ENCODE results near the gene CEP63.

DNA sequence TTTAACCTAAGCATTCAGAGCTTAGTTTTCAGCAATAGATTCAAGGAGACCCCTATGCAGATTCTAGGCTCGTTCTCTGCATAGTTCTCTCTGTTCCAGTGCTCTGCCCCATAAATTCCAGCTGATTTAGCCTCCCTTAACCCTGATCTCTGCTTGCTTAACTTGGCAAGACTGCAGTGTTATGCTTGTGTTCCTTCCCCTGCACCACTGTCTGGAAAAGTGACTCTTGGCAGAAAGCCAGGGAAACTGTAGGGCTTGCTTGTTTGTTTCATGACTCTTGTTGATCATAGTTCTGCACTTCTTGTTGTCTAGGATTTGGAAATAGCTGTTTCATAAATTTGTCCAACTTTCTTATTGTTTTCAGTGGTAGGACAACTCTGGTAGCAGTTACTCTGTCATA is 40.2 kb upstream of the CEP63 start:
- TF ChIP-seq, protein P1, sequence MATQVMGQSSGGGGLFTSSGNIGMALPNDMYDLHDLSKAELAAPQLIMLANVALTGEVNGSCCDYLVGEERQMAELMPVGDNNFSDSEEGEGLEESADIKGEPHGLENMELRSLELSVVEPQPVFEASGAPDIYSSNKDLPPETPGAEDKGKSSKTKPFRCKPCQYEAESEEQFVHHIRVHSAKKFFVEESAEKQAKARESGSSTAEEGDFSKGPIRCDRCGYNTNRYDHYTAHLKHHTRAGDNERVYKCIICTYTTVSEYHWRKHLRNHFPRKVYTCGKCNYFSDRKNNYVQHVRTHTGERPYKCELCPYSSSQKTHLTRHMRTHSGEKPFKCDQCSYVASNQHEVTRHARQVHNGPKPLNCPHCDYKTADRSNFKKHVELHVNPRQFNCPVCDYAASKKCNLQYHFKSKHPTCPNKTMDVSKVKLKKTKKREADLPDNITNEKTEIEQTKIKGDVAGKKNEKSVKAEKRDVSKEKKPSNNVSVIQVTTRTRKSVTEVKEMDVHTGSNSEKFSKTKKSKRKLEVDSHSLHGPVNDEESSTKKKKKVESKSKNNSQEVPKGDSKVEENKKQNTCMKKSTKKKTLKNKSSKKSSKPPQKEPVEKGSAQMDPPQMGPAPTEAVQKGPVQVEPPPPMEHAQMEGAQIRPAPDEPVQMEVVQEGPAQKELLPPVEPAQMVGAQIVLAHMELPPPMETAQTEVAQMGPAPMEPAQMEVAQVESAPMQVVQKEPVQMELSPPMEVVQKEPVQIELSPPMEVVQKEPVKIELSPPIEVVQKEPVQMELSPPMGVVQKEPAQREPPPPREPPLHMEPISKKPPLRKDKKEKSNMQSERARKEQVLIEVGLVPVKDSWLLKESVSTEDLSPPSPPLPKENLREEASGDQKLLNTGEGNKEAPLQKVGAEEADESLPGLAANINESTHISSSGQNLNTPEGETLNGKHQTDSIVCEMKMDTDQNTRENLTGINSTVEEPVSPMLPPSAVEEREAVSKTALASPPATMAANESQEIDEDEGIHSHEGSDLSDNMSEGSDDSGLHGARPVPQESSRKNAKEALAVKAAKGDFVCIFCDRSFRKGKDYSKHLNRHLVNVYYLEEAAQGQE (IDR thresholded peaks at IDR 0.05; ENCODE audit: low read depth), result no peak
- TF ChIP-seq POLR2A (IDR thresholded peaks at IDR 0.05; ENCODE audit: borderline replicate concordance, extremely low read depth, insufficient read depth, insufficient read length) (no peak), POLR2AphosphoS5 (IDR thresholded peaks at IDR 0.05; ENCODE audit: low read depth, low read length) (no peak), FOSL1 (IDR thresholded peaks at IDR 0.05; ENCODE audit: low read depth) (no peak), EZH2 (IDR thresholded peaks at IDR 0.05) (no peak), SRF (IDR thresholded peaks at IDR 0.05; ENCODE audit: low read depth) (no peak), YY1 (IDR thresholded peaks at IDR 0.05; ENCODE audit: extremely low read depth, insufficient replicate concordance, low read depth, low read length) (no peak), EZH2phosphoT487 (IDR thresholded peaks at IDR 0.05; ENCODE audit: borderline replicate concordance) (no peak), SIN3A (IDR thresholded peaks at IDR 0.05; ENCODE audit: low read depth) (no peak), CEBPB (IDR thresholded peaks at IDR 0.05; ENCODE audit: low read depth) (no peak)
- TF ChIP-seq, protein P2, sequence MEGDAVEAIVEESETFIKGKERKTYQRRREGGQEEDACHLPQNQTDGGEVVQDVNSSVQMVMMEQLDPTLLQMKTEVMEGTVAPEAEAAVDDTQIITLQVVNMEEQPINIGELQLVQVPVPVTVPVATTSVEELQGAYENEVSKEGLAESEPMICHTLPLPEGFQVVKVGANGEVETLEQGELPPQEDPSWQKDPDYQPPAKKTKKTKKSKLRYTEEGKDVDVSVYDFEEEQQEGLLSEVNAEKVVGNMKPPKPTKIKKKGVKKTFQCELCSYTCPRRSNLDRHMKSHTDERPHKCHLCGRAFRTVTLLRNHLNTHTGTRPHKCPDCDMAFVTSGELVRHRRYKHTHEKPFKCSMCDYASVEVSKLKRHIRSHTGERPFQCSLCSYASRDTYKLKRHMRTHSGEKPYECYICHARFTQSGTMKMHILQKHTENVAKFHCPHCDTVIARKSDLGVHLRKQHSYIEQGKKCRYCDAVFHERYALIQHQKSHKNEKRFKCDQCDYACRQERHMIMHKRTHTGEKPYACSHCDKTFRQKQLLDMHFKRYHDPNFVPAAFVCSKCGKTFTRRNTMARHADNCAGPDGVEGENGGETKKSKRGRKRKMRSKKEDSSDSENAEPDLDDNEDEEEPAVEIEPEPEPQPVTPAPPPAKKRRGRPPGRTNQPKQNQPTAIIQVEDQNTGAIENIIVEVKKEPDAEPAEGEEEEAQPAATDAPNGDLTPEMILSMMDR (IDR thresholded peaks at IDR 0.05 in 2 of 3, conservative IDR thresholded peaks at IDR 0.05 in 1 of 3; ENCODE audit: borderline replicate concordance in 1 of 3, insufficient read depth in 1 of 3, low read depth in 2 of 3, low read length in 2 of 3), result no peak
- TF ChIP-seq, protein P3, sequence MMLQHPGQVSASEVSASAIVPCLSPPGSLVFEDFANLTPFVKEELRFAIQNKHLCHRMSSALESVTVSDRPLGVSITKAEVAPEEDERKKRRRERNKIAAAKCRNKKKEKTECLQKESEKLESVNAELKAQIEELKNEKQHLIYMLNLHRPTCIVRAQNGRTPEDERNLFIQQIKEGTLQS (IDR thresholded peaks at IDR 0.05), result no peak

Data from HCT116 (cell line).